ENCODE measurements around the gene NOG.

The NOG gene

DNA sequence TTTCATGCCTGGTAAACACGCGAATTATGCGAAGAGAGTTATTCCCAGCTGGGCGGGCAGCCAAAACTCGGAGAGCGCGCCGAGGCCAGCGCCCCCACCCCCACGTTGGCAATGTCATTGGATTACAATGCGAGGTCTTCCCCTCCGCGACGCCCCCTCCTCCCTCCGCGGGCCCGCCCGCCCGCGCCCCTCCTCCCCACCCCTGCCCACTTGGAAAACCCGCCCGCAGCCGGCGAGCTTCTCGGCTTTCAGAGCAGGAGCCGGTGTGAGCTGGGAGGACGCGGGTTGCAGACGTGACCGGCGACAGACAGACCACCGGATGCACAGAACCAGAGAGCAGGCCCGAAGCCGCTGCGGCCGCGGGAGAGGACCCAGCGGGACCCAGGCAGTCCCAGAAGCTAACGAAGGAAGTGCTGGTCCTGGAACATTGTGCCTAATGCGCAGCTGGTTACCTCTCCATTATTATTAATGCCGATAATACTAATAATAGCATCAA lies 4.0 kb downstream of the NOG start:
- no peak for DNase-seq

DNA sequence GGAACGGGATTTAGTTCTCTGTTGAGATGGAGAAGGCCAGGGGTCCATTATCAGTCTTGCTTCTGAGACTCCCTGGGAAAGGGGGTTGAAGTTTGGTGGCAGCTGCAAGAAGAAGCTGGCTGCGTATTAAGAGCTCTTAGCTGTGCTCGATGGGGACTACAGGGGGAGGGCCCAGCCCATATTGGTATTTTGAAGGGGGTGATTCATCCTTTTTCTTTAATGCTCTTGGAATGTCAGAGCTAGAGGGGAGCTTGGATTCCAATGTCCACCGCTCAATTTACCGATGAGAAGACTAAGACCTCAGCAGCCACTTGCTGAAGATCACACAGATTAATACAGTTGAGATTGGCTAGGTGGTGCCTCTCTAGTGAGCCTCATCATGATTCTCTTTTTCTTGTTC lies 5.0 kb downstream of the NOG start:
- peak in 1 of 2 experiments; percentile 9 for DNase-seq

DNA sequence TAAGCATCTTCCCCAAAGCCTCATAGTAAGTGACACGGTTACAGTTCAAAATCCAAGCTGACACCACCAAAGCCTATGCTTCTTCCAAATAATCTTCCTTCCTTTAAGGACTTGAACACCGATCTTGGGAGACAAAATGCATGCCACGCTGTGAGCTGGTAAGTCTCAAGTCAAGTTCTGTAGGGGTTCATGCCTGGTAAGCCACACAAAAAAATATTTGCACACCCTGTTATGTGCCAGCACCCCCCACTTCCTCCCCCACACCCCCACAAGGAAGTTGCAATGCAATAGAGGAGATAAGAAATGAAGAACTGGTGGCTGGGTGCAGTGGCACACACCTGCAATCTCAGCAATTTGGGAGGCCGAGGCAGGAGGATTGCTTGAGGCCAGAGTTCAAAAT lies 5.6 kb downstream of the NOG start:
- no peak for DNase-seq

DNA sequence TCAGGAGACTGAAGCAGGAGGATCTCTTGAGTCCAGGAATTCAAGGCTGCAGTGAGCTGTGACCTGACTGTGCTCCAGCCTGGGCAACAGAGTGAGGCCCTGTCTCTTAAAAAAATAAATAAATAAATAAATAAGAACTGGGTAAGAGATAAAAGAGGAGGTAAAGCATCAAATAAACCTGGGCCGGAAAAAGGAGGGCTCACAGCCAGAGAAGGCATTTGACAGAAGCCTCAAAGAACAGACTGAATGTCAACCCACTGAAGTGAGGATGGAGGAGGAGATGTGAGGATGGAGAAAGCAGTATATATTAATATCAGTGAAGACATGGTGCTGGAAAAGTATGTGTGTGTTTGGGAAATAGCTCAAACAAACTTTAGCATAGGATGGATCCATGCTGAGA lies 6.1 kb downstream of the NOG start:
- no peak for DNase-seq

DNA sequence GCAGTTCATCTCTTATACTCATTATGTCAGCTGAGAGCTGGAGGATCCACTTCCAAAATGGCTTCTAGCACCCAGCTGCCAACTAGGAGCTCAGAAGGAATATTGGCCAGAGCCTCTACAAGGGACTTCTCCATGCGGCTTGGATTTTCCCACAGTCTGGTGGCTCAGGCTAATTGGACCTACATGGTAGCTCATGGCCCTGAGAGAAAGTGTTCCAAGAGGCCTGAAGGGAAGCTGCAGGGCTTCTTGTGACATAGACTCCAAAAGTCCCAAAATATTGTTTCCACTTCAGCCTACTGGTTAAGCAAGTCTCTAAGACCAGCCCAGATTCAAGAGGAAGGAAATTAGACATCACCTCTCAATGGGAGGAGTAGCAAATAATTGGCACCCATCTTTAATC lies 6.8 kb downstream of the NOG start:
- DNase-seq, result no peak

DNA sequence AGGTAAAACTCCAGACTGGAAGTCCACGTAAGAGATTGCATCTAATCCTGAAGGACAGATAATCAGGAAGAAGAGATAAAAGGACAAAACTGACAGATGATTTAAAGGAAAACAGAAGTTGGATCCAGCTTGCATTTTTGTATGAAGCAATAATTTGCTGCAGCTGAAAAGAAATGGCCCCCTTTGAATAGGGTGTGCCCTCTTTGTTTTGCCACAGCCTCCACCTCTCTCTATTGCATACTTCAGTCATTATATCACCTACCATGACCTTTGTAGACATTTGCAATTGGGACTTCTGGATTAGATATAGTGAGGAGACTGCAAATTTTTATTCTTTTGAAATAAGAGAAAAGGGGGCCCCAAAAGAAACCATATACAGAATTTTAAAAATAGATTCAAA lies 8.1 kb downstream of the NOG start:
- no peak for DNase-seq

DNA sequence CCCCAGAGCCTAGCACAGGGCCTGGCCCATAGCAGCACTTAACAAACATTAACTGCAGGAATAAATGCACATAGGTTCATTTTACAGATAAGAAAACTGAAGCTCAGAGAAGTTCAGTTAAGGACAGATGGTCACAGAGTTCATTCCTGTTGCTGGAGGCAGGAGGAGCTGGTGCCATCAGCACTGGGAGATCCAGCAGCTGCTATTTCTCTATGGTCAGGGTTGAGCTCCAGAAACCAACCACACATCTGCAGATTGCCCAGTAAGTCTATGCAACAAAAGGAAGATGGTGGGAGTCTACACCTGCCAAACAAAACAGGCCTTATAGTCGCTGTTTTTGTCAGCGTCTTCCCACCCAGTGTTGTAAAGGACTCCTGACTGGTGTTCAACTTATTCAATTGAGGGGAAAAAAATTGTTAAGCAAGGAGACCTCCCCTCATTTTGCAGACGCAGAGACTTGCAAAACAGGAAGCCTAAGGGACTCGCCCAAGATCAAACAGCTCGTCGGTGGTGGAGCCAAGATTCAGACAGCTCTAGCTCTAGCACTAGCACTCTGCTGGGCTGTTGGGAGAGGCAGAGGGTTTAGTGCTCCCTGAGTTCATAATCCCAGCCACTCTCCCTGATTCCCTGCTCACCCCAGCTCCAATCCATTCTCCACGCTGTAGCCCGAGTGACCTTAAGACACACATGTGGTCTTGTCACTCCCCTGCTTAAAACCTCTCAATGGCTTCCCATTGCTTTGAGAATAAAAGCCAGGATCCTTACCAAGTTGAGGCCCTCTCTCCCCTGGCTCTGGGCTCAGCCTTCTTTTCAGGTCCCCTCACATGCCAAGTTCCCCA lies 9.0 kb downstream of the NOG start:
- no peak for DNase-seq

DNA sequence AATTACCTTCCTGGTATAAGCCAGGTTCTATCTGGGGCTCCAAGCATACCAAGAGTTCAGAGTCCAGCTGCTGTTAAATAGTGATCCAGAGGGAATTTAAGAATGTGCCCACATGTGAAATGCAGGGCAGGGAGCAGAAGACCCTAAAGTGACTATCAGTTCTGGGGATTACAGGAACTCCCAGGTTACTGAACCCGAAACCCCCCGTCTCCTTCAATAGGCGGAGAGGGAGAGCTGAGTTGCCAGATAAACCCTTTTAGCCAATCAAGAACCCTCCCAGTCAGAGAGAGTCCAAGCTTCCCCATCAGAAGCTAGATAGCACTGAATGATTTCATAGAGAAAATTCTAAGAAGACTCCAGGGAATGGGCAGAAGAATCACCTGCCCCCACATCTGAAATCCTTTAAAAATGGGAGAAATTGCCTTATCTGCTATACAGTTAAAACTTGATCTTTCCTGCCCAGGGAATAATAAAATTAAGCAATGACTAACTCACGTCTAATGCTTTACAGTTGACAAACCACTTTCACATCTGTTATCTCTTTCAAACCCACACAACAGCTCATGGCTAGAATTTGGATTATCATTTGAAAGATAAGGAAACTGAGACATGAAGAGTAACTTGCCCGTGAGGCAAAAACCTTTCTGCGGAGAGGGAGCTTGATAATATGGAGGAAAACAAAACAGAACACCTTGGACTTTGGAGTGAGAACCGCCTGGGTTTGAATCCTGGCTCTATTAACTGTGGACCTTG lies 10.2 kb downstream of the NOG start:
- no peak for DNase-seq

DNA sequence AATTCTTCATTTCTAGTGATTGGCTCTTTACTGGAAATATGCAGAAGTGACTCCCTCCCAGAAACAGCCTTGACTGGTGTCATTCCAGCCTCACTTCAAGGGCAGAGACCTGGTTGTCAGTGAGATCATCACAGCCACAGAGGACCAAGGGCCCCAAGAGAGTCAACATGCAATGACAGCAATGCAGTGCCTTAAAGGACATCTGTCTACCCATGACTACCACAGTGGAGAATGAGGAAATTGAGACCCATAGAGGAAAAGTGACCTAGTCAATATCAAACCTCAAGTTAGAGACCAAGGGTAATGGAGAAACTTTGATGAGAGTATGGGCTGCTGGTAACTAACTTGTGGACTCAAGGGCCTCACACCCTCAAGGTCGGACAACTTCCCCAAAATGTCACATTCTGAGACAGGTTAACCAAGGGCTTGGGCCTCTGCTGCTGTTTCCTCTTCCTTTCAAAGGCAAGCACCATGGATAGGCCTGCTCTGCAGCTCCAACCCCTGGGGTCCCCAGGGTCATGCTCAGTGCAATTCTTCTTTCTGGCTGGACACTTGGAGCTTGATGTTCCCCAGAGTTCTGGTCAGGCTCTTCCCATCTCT lies 11.3 kb downstream of the NOG start:
- DNase-seq, result no peak

DNA sequence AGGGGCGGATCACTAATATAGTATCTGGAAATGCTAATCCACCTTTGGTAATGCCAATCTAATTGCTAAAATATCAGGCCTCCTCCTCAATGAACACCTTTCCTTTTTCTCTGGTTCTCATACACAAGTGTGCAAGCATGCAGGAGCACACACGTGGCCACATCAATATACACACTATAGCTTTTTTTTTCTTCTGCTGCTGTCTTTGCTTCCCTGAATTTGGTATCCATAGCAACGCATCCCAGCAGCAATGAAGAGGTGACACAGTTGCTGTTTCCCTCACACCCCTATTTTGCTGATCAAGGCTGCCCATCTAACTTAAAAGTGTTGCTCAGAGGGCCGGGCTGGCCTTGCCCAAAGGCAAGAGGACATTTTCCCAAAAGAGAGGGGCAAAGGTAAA lies 15.4 kb downstream of the NOG start:
- no peak for DNase-seq

DNA sequence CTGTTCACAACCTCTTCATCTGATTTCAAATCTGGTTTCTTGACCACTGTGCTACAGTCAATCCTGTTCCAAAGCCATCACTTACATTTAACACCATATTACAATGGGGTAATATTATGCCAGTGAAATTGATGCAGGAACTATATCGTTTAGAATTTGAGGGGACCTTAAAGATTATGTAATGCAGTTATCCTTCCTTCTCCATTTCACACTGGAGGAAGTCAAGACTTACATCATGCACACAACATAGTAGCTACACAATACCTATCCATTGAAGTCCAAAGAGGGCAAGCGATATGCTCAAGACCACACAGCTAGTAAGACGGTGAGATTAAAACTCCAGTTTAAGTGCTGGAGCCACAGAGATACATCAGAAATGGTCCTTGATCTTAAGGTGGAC lies 16.8 kb downstream of the NOG start:
- no peak for DNase-seq

DNA sequence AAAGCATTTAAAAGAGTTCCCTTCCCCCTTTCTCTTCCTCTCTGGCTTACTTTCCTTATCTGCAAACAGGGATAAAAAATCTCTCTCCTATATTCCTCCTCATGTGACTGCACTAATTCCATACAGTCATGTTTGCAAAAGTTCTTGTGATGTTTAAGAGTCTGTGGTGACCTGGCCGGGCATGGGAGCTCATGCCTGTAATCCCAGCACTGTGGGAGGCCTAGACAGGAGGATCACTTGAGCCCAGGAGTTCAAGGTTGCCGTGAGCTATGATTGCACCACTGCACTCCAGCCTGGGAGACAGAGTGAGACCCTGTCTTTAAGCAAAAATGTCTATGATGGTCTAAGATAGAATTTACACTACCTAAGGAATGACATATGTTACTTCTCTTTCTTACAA lies 19.6 kb downstream of the NOG start:
- DNase-seq, result no peak

DNA sequence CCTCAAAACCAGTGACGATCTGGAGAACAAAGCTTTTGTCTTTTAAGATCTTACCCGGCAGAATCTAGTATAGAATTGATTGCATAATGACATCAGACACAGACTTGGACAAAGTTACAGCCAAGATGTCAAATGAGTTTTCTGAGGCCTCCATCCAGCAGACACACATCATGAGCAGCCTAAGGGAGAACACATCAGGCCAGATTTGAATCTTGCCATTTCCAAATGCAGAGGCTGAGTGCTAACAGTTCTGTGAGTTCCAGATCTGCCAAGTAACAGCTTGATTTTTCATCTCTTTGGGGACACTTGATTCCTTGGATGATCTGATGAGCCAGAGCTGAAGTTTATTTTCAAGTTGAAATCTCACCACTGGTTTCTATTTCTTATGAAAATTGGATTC lies 21.0 kb downstream of the NOG start:
- DNase-seq, result no peak

DNA sequence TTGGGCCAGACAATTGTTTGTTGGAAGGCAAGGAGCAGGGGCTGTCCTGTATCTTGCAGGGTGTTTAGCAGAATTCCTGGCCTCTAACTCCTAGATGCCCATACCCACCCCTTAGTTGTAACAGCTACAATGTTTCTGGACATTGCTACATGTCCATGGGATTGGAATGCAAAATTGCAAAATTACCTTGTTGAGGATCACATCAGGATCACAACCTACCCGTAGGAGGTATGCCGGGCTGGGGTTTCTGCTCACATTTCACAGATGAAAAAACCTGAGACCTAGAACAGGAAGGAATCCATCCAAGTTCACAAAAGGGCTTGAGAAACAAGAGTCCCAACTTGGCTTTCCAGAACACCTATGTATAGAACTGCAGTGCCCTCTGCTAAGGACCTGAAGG lies 22.7 kb downstream of the NOG start:
- no peak for DNase-seq

DNA sequence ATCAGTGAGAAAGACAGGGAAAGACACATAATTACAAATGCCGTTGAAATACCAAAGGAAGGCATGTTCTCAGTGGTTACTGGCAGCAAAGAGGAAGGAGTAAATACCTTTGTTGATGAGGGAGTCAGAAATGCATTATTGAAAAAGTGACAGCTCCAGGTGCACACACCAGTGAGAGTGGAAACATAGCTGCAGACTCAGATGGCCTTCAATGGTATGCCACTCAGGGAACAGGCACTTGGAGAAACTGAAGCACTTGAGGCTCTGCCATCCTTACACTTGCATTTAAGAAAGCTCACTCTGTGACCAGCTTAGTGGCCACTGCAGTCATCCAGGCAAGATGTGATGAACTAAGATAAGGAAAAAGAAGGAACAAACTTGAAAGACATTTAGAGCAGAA lies 29.9 kb downstream of the NOG start:
- DNase-seq, result no peak

DNA sequence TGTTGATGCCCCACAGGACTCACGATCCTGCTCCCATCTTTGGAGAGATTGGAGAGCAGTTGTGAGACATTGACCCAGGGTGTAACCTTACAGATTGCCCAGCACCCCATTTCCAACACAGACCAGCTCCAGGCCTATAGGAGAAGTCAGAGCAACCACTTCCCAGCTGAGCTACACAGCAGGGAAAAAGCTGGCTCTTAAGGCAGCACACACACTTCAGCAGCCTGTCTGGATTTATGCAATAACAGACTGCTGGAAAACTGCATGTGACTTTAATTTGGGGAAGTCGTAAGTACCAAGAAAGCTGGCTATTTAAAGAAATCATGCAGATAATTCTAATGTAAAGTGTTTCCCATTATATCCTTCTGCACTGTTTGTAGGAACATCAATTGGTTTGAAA lies 30.8 kb downstream of the NOG start:
- no peak for DNase-seq

DNA sequence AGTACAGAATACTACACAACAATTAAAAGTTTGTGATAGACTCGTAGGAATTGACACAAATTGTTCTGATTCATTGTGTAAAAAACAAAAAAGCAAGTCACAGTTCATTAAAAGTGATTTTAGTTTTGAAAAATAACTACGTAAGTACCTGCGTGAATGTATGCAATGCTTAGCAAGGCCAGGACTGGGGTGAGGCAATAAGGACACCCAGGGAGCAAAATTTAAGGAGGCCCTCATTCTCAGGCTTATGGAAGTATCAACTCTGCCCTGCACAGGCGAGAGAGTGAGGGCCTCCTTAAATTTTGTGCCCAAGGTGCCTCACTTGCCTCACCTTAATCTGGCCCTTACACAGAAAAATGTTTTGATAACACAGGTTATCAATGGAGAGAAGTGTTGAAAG lies 31.4 kb downstream of the NOG start:
- no peak for DNase-seq

DNA sequence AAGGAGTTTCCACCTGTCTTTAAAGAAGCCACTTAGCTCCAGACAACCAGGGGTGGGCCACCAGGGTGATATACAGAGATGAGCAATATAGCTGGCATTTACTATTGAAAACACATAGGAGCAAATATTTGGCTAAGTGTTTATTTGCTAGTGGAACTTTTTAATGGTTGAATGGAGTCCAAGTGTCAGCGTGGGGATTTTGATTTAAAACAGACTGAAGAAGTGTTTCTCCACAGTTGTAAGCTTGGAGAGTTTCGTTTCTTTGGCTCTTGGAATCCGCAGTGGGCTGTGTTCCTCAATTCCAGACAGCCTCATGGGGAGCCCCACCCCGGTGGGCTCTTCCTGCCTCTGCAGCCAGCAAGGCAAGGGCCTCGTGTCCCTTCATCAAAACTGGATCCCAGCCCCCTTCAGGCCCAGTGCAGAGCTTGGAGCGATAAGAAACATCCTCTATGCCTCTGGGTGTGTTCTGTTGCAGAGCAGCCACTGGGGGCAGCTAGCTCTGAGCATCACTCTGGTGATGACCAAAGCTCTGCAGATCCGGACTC lies 36.1 kb downstream of the NOG start:
- DNase-seq, result peak in 1 of 2 experiments; percentile 18

DNA sequence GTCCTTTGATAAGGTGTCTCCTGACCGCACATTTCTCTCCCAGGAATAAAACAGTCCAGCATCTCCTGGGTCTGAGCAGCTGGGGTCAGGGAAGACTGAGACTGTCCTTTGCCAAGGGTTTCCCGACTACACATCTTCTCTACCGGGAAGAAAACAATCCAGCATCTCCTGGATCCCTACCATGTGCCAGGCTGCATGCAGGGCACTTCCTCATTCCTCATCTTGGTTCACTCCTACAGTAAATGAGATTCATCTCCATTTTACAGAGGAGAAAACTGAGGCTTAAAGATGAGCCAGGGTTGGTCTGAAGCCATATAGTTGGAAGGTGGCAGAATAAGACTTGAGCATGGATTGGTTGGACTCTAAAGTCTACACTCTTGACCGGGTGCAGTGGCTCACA lies 36.7 kb downstream of the NOG start:
- DNase-seq, result no peak

DNA sequence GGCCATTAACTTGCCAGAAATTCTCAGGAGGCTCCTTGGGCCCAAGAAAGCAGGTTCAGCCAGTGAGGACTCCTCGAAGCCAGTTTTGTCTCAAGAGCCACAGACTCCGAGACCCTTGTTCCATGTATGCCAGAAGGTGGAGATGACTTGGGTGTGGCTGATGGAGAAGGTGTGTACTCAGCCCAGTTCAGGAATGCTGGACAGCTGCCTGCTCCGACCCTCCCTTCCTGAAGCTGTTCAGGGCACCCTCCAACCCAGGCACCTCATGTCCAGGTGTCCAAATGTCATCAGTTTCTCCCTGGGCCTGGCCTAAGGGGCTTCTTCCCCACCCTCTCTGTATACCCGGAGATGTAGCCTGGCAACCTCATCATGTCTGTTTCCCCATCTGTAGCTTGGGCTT lies 40.2 kb downstream of the NOG start:
- DNase-seq, result no peak

DNA sequence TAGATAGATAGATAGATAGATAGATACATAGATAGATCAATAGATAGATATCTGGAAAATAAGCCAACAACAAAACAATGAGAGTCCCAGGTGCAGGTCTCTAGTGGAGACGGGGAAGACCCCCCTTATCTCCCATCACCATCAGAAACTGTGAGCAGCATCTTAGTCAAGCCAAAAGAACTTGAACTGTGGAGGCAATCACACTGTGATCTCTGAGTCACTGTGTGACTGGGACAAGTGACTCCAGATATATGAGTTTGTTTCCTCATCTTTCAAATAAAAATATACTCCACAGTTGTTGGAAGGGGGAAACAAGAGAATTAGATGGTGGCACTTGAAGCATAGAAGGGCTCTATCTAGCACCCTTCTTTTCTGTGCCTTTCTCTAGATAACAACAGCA lies 42.1 kb downstream of the NOG start:
- DNase-seq, result no peak

DNA sequence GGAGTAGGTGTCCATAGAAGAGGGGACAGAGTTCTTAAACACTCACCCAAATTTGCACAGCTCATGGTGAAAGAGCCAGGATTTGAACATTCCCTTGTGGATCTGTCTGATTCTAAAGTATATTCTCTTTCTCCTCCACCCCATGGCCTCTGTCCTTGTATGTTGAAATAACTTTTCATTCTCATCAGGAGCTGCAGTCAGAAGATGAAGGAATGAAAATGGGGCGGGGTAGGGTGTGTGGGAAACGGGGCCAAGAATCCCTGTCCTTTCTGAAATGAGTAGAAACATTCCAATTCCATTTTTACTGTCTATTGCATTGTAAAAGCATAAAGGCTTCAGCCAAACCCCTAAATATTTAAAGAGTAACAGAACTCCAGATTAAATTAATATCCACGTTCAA lies 42.8 kb downstream of the NOG start:
- DNase-seq, result no peak

DNA sequence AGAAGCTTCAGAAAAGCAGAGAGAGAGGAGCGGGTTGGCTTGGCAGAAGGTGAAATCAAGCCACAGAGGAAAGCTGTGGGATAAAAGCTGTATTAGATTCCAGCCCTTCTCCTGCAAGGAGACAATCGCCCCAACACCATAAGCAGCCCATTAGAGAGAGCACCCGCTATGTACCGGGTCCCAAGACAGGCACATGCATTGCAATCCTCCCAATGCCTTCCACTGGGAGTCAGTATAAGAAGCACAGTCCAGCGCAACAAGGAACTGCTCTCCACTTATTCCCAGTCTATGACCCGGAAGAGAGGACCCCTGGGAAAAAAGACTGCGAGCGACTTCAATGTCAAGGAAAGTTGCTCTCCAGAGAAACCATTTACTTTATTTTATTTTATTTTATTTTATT lies 43.8 kb downstream of the NOG start:
- no peak for DNase-seq

DNA sequence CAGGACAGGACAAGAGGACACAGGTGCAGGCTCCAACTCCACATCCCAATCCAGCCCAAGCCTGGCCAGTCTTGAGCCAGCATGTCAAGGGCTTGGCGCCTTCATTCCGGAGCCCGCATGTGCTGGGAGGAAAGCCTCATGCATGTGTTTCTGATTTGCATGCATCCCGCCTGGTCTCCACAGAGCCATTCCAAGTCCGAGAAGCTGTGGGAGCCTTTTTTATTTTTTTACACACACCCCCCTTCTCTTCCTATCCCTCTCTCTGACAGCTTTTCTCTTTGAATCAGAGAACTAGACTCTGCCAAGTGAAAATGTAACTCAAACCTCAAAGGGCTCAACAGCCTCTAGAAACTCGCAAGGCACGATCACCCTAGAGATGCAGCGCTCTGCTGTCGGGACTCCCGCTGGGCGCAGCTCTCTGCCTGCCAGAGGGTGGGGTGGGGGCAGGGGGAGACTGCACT lies 45.1 kb downstream of the NOG start:
- no peak for DNase-seq
